ENCODE data around the gene HIBCH. TPM values are rescaled to one million over a fixed set of nuclear protein-coding genes. Genes with fewer than 3 reads are reported as not detected.
"Not testable (repeated sequence)": the region's sequence is repeated elsewhere in the genome, so short reads cannot be mapped to it uniquely, and the experiment has no call there.

The HIBCH gene
- total RNA-seq, 2 experiments from 2014 or later, result 13.3 to 14.5 TPM

- POLR2A ChIA-PET, result no interaction called here
- H3K27me3 Mint-ChIP-seq, result no peaks in the 10 kb centered on the region
- no peaks in the 10 kb centered on the region for H3K9me3 Mint-ChIP-seq
- DNase-seq, result no peak
- H3K27ac Mint-ChIP-seq, result no peak overlapping the region
- H3K4me3 Mint-ChIP-seq, result no peak overlapping the region
- CTCF ChIA-PET, result no interaction called here
- H3K36me3 Mint-ChIP-seq (ENCODE audit: low read depth), result peaks cover 2% of the 10 kb centered on the region
- H3K4me1 Mint-ChIP-seq, result peaks cover 34% of the 10 kb centered on the region
These were observed 4.4 kb downstream of the HIBCH start for GRCh38 chr2:190315273-190315672.

- Mint-ChIP-seq H3K9me3 (no peaks in the 10 kb centered on the region), H3K4me3 (no peak overlapping the region), H3K27me3 (no peaks in the 10 kb centered on the region), H3K27ac (no peak overlapping the region), H3K36me3 (ENCODE audit: low read depth) (peaks cover 7% of the 10 kb centered on the region), H3K4me1 (peaks cover 27% of the 10 kb centered on the region)
- CTCF ChIA-PET, result no interaction called here
- POLR2A ChIA-PET, result no interaction called here
- DNase-seq, result no peak
These were observed 5.7 kb downstream of the HIBCH start for GRCh38 chr2:190313880-190314279.

DNA sequence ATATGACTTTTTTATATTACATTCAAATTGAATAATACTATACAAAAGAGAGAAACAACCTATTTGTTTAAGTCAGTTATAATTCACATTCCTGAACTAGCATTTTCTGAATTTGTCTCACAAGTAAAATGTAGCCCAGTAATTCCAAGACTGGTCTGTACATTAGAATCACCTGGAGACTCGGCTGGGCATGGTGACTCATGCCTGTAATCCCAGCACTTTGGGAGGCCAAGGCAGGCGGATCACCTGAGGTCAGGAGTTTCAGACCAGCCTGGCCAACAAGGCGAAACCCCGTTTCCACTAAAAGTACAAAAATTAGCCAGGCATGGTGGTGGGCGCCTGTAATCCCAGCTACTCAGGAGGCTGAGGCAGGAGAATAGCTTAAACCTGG is 7.0 kb downstream of the HIBCH start:
- peaks cover 18% of the 10 kb centered on the region for H3K4me1 Mint-ChIP-seq
- CTCF ChIA-PET, H3K4me3 Mint-ChIP-seq, H3K27me3 Mint-ChIP-seq, DNase-seq, H3K9me3 Mint-ChIP-seq, POLR2A ChIA-PET, H3K27ac Mint-ChIP-seq: not testable (repeated sequence)
- peaks cover 11% of the 10 kb centered on the region for H3K36me3 Mint-ChIP-seq (ENCODE audit: low read depth)

GRCh38 chr2:190311893-190312634 is 7.6 kb downstream of the HIBCH start:
- peaks cover 11% of the 10 kb centered on the region for H3K36me3 Mint-ChIP-seq (ENCODE audit: low read depth)
- CTCF ChIA-PET, result no interaction called here
- DNase-seq, result no peak
- H3K27ac Mint-ChIP-seq, result no peak overlapping the region
- peaks cover 13% of the 10 kb centered on the region for H3K4me1 Mint-ChIP-seq
- POLR2A ChIA-PET, result no interaction called here
- H3K4me3 Mint-ChIP-seq, result no peak overlapping the region
- H3K9me3 Mint-ChIP-seq, result no peaks in the 10 kb centered on the region
- no peaks in the 10 kb centered on the region for H3K27me3 Mint-ChIP-seq

GRCh38 chr2:190308031-190308430 is 11.6 kb downstream of the HIBCH start:
- Mint-ChIP-seq H3K27me3 (no peaks in the 10 kb centered on the region), H3K4me3 (no peak overlapping the region), H3K36me3 (ENCODE audit: low read depth) (peaks cover 12% of the 10 kb centered on the region), H3K27ac (no peak overlapping the region), H3K9me3 (no peaks in the 10 kb centered on the region), H3K4me1 (peaks cover 2% of the 10 kb centered on the region)
- ChIA-PET CTCF (no interaction called here), POLR2A (no interaction called here)
- DNase-seq, result no peak

GRCh38 chr2:190304404-190304803 is 15.2 kb downstream of the HIBCH start:
- Mint-ChIP-seq H3K4me3 (no peak overlapping the region), H3K4me1 (peaks cover 2% of the 10 kb centered on the region), H3K27ac (no peak overlapping the region), H3K9me3 (peaks cover 10% of the 10 kb centered on the region), H3K27me3 (no peaks in the 10 kb centered on the region), H3K36me3 (ENCODE audit: low read depth) (peaks cover 22% of the 10 kb centered on the region)
- CTCF ChIA-PET, result no interaction called here
- POLR2A ChIA-PET, result no interaction called here
- no peak for DNase-seq

DNA sequence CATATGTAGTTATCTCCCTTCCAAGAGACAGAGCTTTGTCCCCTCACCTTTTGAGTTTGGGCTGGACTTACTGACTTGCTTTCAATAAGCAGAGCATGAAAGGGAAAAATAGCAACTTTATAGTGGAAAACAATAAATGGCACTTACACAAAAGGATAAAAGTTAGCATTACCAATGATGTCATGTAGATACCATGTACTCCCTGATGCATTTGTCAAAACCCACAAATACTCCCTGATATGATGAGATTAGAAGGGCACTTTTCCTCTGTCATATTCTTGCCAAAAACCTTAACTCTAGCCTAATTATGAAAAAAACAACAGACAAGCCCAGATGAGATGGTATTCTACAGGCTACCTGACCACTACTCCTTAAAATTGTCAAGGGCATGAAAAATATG is 16.0 kb downstream of the HIBCH start:
- no peak overlapping the region for H3K27ac Mint-ChIP-seq
- no peak overlapping the region for H3K4me3 Mint-ChIP-seq
- peaks cover 23% of the 10 kb centered on the region for H3K36me3 Mint-ChIP-seq (ENCODE audit: low read depth)
- ChIA-PET CTCF (interaction anchor here (1.0 kb wide), 1 partner anchor 67 kb away, joined by 3 read pairs; no protein-coding TSS in a partner anchor), POLR2A (no interaction called here)
- no peaks in the 10 kb centered on the region for H3K27me3 Mint-ChIP-seq
- DNase-seq, result no peak
- H3K4me1 Mint-ChIP-seq, result peaks cover 2% of the 10 kb centered on the region
- peaks cover 11% of the 10 kb centered on the region for H3K9me3 Mint-ChIP-seq

DNA sequence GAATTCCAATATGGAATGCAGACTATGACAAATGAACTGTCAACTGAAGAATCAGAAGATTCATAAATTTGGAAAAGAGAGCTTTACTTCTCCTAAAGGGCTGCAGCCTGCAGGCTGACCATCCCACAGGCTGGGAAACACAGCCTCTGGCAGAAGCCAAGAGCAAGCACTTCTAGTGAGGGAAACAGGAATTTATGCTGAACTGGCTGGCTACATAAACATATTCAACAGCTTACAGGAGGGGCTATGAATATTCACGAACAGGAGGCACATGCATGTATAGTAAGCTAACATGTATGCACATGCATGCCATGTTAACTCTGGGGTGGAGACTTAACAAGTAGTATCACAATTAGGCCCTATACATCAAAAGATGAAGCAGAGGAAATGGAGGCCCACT is 17.6 kb downstream of the HIBCH start:
- DNase-seq, result no peak
- Mint-ChIP-seq H3K36me3 (ENCODE audit: low read depth) (peaks cover 20% of the 10 kb centered on the region), H3K4me3 (no peak overlapping the region), H3K4me1 (peaks cover 2% of the 10 kb centered on the region), H3K27ac (no peak overlapping the region), H3K9me3 (peaks cover 15% of the 10 kb centered on the region), H3K27me3 (no peaks in the 10 kb centered on the region)
- ChIA-PET POLR2A (no interaction called here), CTCF (interaction anchor here (1.5 to 1.6 kb wide), 2 partner anchors 12 to 14 kb away, joined by 3 to 5 read pairs; no protein-coding TSS in a partner anchor)

DNA sequence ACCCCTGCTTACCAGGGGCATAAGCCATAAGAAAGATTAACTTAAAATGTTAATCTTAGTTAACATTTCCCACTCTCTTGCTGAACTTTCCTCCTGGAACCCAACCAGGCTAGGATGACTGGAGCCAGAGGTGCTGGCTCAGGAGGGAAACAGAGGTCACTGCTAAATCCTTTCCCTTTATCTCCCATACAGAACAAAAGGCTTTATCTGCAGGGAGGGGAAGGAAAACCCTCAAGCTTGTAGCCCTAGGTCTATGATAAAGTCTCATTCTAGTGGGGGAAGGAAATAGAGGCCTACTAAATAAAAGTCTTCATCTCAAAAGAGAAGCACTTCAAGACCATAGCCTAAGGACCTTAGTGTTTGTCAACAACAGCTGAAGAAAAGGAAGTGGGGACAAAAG is 18.6 kb downstream of the HIBCH start:
- no peaks in the 10 kb centered on the region for H3K27me3 Mint-ChIP-seq
- no peak overlapping the region for H3K27ac Mint-ChIP-seq
- no peak overlapping the region for H3K4me3 Mint-ChIP-seq
- H3K4me1 Mint-ChIP-seq, result peaks cover 2% of the 10 kb centered on the region
- ChIA-PET CTCF (no interaction called here), POLR2A (no interaction called here)
- DNase-seq, result no peak
- peaks cover 15% of the 10 kb centered on the region for H3K9me3 Mint-ChIP-seq
- H3K36me3 Mint-ChIP-seq (ENCODE audit: low read depth), result peaks cover 20% of the 10 kb centered on the region

DNA sequence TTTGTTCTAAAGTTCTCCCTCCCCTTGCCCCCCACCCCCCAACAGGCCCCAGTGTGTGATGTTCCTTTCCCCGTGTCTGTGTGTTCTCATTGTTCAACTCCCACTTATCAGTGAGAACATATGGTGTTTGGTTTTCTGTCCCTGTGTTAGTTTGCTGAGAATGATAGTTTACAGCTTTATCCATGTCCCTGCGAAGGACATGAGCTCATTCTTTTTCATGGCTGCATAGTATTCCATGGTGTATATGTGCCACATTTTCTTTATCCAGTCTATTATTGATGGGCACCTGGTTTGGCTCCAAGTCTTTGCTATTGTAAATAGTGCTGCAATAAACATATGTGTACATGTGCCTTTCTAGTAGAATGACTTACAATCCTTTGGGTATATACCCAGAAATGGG is 21.7 kb downstream of the HIBCH start:
- Mint-ChIP-seq H3K36me3 (ENCODE audit: low read depth) (peaks cover 19% of the 10 kb centered on the region), H3K9me3 (peaks cover 15% of the 10 kb centered on the region)
- H3K27me3 Mint-ChIP-seq, CTCF ChIA-PET, H3K27ac Mint-ChIP-seq, H3K4me1 Mint-ChIP-seq, H3K4me3 Mint-ChIP-seq, POLR2A ChIA-PET, DNase-seq: not testable (repeated sequence)

- Mint-ChIP-seq H3K4me3 (no peak overlapping the region), H3K36me3 (ENCODE audit: low read depth) (peaks cover 24% of the 10 kb centered on the region), H3K27me3 (no peaks in the 10 kb centered on the region), H3K4me1 (no peaks in the 10 kb centered on the region), H3K27ac (no peak overlapping the region), H3K9me3 (no peaks in the 10 kb centered on the region)
- ChIA-PET CTCF (no interaction called here), POLR2A (no interaction called here)
- no peak for DNase-seq
These were observed 35.8 kb downstream of the HIBCH start for GRCh38 chr2:190283783-190284182.

GRCh38 chr2:190280565-190281350 is 38.9 kb downstream of the HIBCH start:
- H3K36me3 Mint-ChIP-seq (ENCODE audit: low read depth), result peaks cover 18% of the 10 kb centered on the region
- no peak overlapping the region for H3K4me3 Mint-ChIP-seq
- DNase-seq, result no peak
- H3K27me3 Mint-ChIP-seq, result no peaks in the 10 kb centered on the region
- no peak overlapping the region for H3K27ac Mint-ChIP-seq
- POLR2A ChIA-PET, result interaction anchor here (0.6 kb wide), 1 partner anchor 9 kb away, joined by 3 read pairs; no protein-coding TSS in a partner anchor
- CTCF ChIA-PET, result interaction anchor here (1.3 to 1.4 kb wide), 2 partner anchors 9 to 197 kb away, joined by 3 read pairs; no protein-coding TSS in a partner anchor
- H3K4me1 Mint-ChIP-seq, result peaks cover 1% of the 10 kb centered on the region
- H3K9me3 Mint-ChIP-seq, result no peaks in the 10 kb centered on the region

GRCh38 chr2:190279256-190280134 is 40.1 kb downstream of the HIBCH start:
- H3K27ac Mint-ChIP-seq, H3K9me3 Mint-ChIP-seq, H3K27me3 Mint-ChIP-seq, POLR2A ChIA-PET, H3K4me3 Mint-ChIP-seq, DNase-seq, H3K4me1 Mint-ChIP-seq: not testable (repeated sequence)
- CTCF ChIA-PET, result interaction anchor here (1.1 to 1.5 kb wide), 3 partner anchors 13 to 196 kb away, joined by 3 to 5 read pairs (median 4); no protein-coding TSS in a partner anchor
- H3K36me3 Mint-ChIP-seq (ENCODE audit: low read depth), result peaks cover 16% of the 10 kb centered on the region
